Activated CD4-positive, alpha-beta T cell treated with anti-CD3 and anti-CD28 coated beads for 1 hour (primary cell): Measurements from ENCODE around the gene NDRG2.
"Not testable (repeated sequence)": the region's sequence is repeated elsewhere in the genome, so short reads cannot be mapped to it uniquely, and the experiment has no call there.

ENCODE experiments used
- DNase-seq: peaks from one replicate; pipeline ENCODE4 v3.0.0-alpha.2; 2020

The NDRG2 gene

DNA sequence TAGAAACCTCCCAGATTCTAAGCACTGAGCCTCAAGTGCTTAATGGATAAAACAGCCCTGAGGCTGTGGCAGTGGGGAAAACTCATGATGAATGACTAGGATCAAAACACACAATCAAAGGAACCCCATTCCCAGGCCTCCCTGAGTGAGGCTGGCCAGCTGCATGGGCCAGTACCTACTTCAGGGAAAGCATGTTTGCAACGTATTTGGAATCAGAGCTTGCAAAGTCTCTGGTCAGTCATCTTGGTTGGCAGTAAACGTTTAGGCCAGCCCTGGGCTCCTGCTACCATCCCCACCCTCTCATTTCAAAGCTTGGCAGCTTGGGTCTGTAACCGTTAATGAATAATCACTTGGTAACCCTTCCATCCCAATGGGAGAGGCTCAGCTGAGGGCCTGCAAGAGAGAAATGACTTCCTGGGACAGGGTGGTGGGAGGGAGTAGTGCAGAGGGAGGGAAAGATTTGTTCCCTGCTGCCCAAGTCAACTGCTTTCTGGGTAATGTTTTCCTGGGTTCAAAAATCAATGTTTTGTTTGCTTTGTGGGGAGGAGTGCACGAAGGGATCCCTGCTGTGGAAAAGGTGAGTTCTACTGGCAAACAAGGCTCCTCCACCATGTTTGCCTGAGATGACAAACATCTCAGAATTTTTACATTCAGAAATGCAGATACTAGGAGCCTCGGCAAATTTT is 30.7 kb upstream of the NDRG2 start:
- no peak for DNase-seq

DNA sequence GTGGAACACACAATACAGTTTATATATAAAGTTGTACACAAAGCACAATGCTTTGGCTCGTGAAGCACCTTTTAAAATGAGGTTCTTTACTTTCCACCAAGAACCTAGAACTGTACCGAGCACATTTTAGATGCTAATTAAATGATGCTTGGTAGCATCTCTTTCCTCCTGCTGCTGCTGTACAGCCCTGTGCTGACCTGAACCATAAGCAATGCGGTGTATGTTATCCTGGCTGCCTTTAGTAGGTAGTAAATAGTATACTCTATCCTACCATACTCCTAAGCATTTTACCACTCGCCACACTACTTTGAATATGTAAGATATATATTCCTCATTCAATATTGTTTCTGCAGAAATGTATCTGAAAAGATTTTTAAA is 29.9 kb upstream of the NDRG2 start:
- DNase-seq = no peak

DNA sequence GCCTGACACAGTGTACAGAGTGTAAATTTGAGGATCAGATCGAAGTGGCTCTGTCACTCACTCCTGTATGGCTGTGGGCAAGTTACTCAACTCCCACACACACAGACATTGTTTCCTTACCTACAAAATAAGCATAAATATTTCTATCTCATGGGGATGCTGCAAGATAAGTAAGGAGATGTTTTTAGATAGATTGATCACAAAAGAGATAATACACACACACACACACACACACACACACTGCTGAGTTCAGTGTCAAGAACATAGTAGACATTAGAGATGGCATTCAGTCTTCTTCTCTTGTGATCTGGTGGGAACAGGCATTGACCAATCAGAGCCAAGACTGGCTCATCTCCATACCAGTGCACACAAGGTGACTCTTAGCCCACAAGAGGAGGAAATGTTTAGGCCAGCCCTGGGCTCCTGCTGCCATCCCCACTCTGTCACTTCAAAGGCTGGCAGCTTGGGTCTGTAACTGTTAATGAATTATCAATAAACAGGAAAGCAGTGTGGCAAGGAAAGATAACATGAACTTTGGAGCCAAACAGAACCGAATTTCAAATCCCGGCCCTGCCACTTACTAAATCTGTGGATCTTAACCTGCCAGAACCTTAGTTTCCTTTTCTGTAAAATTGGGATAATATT is 29.4 kb upstream of the NDRG2 start:
- no peak for DNase-seq

DNA sequence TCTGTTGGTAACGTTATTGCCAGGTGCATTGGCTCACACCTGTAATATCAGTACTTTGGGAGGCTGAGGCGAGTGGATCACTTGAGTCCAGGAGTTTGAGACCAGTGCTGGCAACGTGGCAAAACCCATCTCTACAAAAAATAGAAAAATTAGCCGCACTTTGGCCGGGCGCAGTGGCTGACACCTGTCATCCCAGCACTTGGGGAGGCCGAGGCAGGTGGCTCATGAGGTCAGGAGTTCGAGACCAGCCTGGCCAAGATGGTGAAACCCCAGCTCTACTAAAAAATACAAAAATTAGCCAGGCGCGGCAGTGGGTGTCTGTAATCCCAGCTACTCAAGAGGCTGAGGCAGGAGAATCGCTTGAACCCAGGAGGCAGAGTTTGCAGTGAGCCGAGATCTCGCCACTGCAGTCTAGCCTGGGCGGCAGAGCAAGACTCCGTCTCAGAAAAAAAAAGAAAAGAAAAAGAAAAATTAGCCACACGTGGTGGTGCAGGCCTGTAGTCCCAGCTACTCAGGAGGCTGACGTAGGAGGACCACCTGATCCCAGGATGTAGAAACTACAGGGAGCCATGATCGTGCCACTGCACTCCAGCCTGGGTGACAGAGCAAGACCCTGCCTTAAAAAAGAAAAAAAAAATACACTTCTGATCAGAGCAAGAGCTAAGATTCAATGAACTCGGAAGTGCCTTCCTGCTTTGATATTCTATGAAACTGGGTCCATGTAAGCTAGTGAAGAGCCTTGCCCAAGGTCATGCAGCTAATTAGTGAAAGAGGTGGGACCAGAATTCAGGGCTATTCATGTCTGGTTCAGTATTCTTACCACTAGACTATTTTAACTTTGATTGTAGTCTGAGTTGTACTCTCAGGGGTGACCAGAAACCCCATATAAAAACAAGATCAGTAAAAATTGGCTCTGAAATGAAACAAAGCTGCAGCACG is 28.6 kb upstream of the NDRG2 start:
- DNase-seq = no peak

DNA sequence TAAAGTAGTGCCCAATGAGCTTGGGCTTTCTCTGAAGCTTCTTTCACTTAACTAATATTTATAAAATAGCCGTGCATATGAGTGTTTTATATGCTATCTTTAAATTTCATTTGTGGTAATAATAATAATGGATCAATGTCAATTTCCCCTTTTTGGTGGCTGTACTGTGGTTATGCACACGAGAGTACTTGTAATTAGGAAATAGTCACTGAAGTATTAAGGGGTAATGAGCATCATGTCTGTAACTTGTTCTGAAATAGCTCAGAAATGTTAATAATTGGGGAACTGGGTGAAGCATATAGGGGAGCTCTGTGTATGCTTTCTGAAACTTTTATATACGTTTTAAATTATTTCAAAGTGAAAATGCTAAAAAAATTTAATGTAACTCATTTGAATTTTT is 25.7 kb upstream of the NDRG2 start:
- DNase-seq = no peak

DNA sequence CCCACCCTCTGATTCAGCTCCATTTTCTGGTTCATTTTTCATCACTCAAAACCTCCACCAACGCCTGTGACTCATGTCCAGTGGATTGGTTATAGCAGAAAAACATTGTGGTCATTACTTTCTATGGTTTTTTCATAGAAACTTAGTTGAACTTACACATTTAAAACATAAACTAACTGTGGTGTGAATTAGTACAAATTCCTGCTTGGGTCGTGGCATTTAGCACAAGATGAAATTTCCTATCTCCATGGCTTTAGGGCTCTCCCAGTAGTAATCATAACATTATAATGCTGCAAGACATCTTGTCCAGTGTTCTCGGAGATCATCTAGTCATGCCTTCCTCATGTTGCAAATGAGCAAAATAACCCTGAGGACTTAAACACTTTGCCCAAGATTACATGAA is 24.4 kb upstream of the NDRG2 start:
- DNase-seq = no peak

DNA sequence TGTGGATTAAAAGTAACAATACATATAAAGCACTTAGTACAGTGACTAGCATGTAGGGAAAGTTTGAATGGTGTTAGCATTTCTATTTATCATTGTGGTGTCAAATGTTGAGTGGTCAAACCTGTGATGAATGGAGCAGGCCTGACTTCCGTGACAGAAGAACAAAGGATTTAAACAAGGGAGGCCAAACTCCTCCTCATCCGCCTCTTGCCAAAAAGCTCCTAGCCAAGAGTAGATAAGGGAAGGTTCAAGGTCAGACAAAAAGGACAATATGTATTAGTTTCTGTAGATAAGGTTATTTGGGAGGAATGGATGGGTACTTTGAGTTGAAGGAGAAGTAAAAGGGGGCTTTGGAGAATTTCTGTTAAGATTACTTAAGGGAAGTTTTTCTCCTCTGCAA is 23.8 kb upstream of the NDRG2 start:
- DNase-seq = no peak

DNA sequence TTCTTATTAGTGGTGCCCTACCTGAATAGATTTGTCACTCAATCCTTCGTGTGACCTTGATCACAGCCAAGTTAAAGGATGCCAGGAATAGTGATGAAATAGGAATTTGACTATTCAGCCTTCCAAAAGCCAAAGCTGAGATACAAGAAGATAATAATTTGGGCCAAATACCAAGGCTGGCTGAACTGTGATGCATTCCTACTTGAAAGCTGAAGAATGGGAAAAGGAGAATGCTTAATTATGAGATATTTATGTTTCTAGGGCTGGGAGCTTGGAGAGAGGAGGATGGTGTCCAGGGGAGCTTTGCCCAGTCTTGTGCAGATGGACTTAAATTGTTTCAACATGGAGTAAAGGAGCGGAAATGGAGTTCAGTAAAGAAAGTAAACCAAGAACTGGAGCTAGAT is 22.5 kb upstream of the NDRG2 start:
- DNase-seq = no peak

DNA sequence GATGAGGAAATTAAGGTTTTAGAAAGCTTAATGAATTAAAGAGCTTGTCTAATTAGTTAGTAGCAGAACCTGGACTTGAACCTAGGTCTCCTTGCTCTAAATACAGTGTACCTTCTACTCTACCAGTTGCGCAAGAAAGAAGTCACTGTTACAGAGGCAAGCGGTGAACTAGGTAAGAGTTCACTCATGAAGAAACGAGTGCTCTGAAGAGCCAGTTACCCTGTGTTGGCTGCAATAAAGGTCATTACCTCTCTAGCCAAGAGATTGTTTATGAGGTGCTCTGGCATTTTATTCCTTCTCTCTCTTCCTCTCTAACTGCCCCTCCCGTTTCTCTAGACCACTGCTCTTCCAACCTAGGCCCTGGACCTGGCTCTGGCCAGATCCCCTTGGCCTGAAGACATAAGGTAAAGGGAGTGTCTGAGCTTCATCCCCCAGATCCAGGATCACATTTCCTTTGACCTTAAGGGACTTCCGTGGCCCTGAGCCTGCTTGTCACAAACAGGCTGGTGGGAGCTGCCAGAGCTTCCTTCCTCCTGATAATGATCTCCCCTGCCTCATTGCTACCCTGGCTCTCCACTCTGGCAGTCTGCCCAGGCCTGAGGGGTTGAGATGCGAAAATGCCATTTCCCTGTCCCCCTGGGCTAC is 19.2 kb upstream of the NDRG2 start:
- DNase-seq = no peak

DNA sequence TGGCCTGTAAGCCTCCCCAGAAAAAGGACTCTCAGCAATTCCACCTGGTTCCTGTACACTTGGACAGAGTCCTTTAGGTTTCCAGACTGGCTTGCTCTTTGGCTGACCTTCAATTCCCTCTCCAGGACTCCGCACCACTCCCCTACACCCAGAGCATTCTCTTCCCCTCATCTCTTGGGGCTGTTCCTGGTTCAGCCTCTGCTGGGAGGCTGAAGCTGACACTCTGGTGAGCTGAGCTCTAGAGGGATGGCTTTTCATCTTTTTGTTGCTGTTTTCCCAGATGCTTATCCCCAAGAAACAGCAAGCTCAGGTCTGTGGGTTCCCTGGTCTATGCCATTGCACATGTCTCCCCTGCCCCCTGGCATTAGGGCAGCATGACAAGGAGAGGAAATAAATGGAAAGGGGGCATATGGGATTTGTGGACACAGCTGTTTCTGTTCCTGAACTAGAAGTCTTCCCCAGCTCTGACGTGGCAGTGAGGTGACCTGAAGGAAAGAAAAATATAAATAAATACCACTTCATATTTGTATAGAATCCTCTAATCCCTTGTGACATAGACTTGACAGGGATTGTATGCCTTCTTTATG is 18.6 kb upstream of the NDRG2 start:
- DNase-seq = no peak

DNA sequence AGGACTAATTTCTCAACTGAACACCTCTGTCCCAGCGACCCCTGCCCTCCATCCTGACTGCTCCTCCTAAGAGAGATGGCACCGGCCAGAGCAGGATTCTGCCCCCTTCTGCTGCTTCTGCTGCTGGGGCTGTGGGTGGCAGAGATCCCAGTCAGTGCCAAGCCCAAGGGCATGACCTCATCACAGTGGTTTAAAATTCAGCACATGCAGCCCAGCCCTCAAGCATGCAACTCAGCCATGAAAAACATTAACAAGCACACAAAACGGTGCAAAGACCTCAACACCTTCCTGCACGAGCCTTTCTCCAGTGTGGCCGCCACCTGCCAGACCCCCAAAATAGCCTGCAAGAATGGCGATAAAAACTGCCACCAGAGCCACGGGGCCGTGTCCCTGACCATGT is 18.1 kb upstream of the NDRG2 start:
- no peak for DNase-seq

DNA sequence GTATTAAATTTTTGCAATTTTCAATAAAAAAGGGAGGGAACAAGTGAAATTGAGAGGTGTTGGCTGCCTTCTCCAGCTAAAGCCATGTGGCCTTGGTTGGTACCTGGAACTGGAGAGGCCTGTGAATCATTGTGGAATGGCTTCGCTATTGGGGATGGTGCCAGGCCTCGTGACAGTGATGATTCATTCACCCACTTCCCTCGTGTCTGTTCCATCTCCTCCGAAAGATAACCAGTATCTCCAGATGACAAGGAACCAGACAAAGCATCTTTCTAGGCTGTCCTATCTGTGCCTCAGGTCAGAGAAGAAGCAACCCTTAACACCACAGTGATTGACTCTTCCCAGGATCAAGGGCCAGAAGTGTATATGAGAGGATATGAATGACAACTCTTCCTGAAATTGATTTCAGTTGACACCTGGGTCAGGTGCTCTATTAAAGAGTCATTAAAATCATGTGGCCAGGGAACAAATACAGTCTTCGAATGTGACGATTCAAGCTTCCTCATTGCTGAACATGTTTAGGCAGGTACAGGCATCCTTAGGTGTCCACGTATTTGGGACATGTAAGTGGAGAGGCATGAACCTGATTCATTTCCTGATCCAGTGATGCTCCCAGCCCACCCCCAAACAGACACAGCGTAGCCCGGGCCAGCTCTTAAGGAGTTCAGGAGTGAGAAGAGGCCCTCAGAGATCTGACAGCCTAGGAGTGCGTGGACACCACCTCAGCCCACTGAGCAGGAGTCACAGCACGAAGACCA is 17.0 kb upstream of the NDRG2 start, which contains the start of gene RNASE7:
TSS of gene RNASE7 (plus strand) at position 687 of the 758 bp plus-strand sequence. CDS start 631 bp downstream, outside the sequence.
- no peak for DNase-seq

DNA sequence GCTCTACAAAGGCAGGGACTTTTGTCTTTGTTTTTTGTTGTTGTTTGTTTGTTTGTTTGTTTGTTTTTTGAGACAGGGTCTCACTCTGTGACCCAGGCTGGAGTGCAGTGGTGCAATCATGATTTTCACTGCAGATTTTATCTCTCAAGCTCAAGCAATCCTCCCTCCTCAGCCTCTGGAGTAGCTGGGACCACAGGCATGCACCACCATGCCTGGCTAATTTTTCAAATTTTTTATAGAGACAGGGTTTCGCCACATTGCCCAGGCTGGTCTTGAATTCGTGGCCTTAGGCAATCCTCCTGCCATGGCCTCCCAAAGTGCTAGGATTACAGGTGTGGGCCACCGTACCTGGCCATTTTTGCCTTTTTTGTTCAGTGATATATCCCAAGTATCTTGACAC is 16.1 kb upstream of the NDRG2 start:
- DNase-seq = not testable (repeated sequence)

DNA sequence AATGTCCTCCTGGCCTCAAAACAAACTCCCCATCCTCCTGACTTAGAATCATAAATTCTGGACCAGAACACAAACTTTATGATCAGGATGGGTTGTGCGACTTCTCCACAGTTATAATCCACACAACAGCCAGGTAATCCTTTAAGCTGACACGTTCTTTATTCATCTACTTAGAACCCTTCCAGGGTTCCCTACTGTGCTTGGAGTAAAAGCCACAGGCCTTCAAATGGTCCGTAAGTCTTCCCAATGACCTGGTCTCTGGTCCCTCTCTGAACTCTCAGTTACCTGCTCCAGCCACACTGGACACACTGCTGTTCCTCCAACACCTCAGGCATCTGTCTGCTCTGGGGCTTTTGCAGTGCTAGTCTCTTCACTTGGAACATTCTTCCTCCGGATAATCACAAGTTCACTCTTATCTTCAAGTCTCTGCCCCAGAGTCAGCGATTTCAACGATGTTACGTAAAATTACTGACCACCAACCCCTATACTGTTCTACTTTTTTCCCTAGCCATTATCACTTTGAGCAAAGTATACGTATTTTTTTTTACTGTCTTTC is 15.6 kb upstream of the NDRG2 start:
- no peak for DNase-seq

DNA sequence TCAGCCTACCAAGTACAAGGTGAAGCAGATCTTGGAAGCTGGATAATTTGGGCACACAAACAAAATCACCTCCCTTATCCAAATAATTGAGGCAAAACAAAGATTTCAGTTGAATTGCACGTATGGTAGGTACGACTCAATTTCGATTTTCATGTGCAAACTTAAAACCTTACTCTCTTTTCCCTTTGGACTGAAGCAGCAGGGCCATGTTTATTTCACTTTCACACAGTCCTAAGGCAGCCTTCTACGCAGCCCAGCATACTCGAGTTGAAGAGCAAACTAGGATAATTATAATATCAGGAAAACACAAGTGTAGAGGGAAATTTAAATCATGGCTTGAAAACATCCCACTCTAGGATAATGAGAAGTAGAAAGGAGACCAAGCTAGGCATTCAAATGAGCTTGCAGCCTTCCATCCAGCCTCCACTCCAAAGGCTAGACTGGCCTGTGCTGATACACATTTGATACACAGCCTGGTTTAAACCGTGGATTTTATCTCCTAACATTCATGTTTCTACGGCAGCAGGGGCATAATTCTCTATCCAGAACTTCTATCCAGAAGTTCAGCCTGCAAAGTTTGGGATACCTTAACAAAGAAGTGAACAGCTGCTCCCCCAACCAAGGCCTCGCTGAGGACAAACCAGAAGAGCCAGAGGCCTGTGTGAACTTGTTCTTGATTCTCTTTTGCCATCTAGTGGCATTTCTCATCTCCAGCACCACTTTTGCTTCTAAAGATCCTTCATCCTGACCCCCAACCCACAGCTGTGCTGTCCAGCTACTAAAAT is 14.9 kb upstream of the NDRG2 start:
- no peak for DNase-seq

DNA sequence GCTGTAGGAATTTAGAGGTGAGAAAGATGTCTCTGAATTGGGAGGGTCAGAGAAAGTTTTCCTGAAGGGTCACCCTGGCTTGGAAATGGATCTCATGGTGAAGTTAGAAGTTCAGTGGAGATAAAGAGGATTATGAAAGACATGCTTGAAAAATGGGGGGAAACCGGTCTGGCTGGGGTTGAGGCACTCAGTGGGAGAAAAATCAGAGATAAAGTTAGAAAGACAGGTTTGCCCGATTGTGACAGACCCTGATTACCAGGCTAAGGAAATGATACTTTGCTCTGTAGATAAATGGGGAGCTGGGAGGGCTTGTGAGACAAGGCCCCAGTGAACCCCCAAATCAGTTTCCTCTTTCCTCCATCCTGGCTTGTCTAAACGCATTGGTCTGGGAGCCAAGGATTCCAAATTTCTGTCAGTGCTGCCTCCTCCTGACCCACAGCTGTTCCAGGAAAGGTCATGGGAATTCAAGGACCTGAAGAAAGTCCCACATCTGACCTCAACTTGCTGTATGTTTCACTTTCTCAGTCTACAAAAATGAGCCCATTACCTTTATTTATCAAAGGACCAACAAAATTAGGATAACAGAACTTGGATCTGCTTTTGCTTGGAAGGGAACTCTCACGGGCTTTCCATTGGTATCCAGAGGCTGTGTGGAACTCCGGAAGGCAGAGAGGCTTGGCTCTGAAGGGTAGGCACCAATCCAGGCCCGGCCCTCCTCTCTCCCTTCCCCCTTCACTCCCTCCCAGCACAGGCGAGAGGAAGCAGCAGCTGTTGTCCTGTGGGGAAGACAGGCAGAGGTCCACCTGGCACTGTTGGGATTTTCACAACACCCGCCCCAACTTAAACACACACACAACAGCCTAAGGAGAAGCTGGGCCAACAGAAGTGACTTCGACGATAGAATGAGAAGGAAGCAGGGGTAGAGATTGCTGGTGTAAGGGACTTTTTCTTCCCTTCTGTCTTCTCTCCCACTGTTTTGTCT is 13.9 kb upstream of the NDRG2 start:
- DNase-seq = no peak

DNA sequence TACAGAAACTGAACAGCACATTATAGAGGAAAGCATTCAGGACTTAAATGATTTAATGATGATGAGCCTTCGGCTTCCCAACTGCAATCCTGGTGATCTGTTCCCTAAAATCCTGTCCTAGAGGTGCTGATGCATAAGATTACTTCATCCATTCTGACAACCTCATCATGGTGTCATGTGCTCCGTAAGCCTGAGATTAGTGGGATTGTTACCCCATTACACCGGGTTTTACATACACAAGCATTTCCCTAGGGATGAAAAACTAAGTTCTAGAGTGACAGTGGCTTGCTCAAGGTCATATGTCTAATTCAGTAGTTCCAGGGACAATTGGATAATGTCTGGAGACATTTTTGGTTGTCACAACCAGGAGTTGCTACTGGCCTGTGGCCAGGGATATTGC is 12.3 kb upstream of the NDRG2 start:
- DNase-seq = no peak

DNA sequence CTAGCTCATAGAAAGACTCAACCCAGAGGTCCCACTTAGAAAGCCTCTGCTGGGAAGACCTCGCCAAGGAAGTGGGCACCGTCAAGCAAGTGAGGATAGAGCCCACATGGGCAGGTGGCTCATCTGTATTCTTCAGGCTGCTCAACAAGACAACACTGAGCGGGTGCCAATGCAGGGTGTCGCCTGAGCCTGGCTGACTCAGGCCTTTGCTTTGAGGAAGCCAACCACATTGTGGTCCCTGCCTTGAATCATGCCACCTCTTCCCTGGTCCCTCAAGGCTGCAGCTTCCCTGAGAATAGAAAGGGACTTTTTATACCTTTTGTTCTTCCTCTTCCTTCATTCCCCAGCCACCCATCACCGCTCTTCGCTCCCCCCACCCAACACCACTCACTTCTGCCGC is 11.9 kb upstream of the NDRG2 start:
- DNase-seq = no peak

DNA sequence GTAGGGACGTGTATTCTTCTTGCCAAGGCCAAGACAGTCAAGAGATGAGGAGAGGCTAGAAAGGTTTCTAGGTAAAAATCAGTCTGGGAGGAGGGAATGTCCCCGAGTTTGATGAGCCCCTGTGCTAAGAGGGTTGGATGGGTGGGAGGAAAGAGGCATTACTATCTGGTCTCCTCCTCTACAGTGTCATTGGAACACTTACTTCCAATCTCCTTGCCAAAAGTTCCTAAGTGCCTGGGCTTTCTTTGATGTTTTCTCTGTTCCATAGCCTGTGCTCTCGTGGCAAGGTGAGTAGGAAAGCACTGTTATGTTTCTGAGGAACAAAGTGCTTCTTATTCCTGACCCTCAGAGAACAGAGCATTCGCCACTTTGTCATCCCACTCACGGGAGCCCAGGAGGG is 9.8 kb upstream of the NDRG2 start, which contains the start of gene RNASE13:
TSS of gene RNASE13 (minus strand) at position 101 of the 400 bp plus-strand sequence. CDS start 519 bp downstream, outside the sequence.
- DNase-seq = no peak
